Common myeloid progenitor, CD34-positive (primary cell): ENCODE results near the gene MFAP2.

Experiments
- CTCF ChIA-PET: fragments of 350-600 bp; sonication (Branson Sonifier 250); formaldehyde crosslinking; loops from one replicate; lab custom pipeline; 2021; ENCODE audit warnings: antibody characterized with exemption; lab: Charles Lee
- POLR2A ChIA-PET: fragments of 350-600 bp; sonication (Branson Sonifier 250); formaldehyde crosslinking; loops from one replicate; lab custom pipeline; 2021; ENCODE audit warnings: antibody characterized with exemption; lab: Charles Lee
- DNase-seq, 3 donors: peaks; one replicate each; pipeline versions ENCODE4 v3.0.0 to v3.0.0-alpha.2; 2013
- H3K27ac ChIP-seq, 2 experiments: 1 replicate in 1 of 2; 2 replicates in 1 of 2; pipeline ENCODE4 v1.7.0; 2013; ENCODE audit warnings: inconsistent platforms in 2 of 2, low read length in 2 of 2, mild to moderate bottlenecking in 2 of 2, low read depth in 1 of 2, moderate library complexity in 1 of 2; ENCODE audit not compliant: severe bottlenecking in 2 of 2, insufficient read depth in 1 of 2, poor library complexity in 1 of 2
- H3K27me3 ChIP-seq, 5 experiments: replicated peaks in 2 of 5; 1 replicate in 3 of 5; 2 replicates in 2 of 5; pipeline versions ENCODE4 v1.6.1 to v1.7.0; 2013; ENCODE audit warnings: low read length in 4 of 5, mild to moderate bottlenecking in 2 of 5, moderate library complexity in 2 of 5, inconsistent platforms in 1 of 5; ENCODE audit not compliant: insufficient read depth in 5 of 5, control insufficient read depth in 4 of 5
- H3K36me3 ChIP-seq, 4 experiments: 1 replicate in 2 of 4; 2 replicates in 2 of 4; pipeline versions ENCODE4 v1.6.1 to v1.7.0; 2013; ENCODE audit warnings: low read length in 3 of 4, control low read depth in 1 of 4, mild to moderate bottlenecking in 1 of 4; ENCODE audit not compliant: control insufficient read depth in 4 of 4, insufficient read depth in 4 of 4
- H3K4me1 ChIP-seq, 4 experiments: 1 replicate in 3 of 4; 2 replicates in 1 of 4; pipeline versions ENCODE4 v1.6.1 to v1.7.1; 2013; ENCODE audit warnings: low read length in 3 of 4, mild to moderate bottlenecking in 3 of 4, control low read depth in 1 of 4, inconsistent platforms in 1 of 4, moderate library complexity in 1 of 4; ENCODE audit not compliant: control insufficient read depth in 4 of 4, insufficient read depth in 4 of 4; ENCODE audit errors: control extremely low read depth in 1 of 4
- H3K4me3 ChIP-seq, 7 experiments: 1 replicate in 4 of 7; 2 replicates in 3 of 7; pipeline versions ENCODE4 v1.5.1 to v1.7.0; 2013; ENCODE audit warnings: mild to moderate bottlenecking in 7 of 7, low read length in 6 of 7, moderate library complexity in 6 of 7, inconsistent platforms in 2 of 7, low read depth in 2 of 7, control low read depth in 1 of 7; ENCODE audit not compliant: insufficient read depth in 4 of 7, control insufficient read depth in 1 of 7; ENCODE audit errors: extremely low read depth in 1 of 7
- H3K9me3 ChIP-seq, 5 experiments: 1 replicate in 4 of 5; 2 replicates in 1 of 5; pipeline versions ENCODE4 v1.6.1 to v1.7.1; 2013; ENCODE audit warnings: low read length in 4 of 5, mild to moderate bottlenecking in 2 of 5, inconsistent platforms in 1 of 5, low read depth in 1 of 5, moderate library complexity in 1 of 5; ENCODE audit not compliant: control insufficient read depth in 4 of 5, insufficient read depth in 2 of 5; ENCODE audit errors: control extremely low read depth in 1 of 5
- WGBS: methylation state at CpG from one replicate; pipeline ENCODE4 v1.1.5; 2013; ENCODE audit not compliant: insufficient coverage; 5-methylcytosine and 5-hydroxymethylcytosine counted together

Gene MFAP2

DNA sequence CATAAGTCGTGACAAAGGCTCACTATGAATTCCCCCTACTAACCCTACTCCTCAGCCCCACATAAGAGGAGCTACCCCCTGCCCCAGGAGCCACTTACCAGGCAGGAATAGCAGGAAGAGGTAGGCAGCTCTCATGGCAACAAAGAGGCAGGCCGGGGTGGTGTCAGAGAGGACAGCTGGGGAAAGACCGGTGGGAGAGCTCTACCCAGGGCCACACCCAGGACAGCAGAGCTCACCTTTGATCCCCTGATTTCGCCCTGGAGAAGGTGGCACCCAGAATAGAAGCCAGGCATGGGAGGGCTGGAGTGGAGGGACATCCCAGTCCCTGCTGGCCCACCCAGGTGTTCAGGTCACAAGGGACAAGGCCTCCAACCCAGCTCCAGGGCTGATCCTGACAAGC, 2.3 kb downstream of the MFAP2 start:
- Histone ChIP-seq H3K4me3 (no peak overlapping the region), H3K27ac (no peak overlapping the region), H3K36me3 (no peaks in the 10 kb centered on the region), H3K9me3 (no peaks in the 10 kb centered on the region), H3K27me3 (peaks cover 0 to 14% (median 3%) of the 10 kb centered on the region in 5 experiments), H3K4me1 (peaks cover 0 to 34% (median 25%) of the 10 kb centered on the region in 4 experiments)
- WGBS: 93% methylated on average over 3 of the region's 4 CpGs
- ChIA-PET POLR2A (interaction anchor here (0.8 kb wide), 1 partner anchor 36 kb away, joined by 4 read pairs; no protein-coding TSS in a partner anchor), CTCF (interaction anchor here (0.7 to 2.0 kb wide), 6 partner anchors 11 to 68 kb away, joined by 3 to 8 read pairs (median 4); no protein-coding TSS in a partner anchor)
- no peak for DNase-seq

DNA sequence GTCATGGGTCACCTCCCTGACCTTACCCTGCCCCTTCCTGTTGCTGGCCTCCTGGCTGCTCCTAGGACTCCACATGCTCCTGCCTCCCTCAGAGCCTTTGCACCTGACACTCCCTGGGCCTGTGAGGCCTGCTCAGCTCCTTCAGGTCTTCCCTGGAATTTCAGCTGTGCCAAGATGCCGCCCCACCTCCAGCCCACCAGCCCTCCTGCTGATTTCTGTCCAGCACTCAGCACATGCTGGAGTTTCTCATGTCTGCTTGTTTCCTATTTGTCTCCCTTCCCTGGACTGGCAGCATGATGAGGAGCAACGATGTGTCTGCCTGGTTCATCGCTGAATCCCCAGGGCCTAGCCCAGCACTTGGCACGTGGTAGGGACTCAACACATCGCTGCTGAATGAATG, 3.0 kb downstream of the MFAP2 start:
- peaks cover 0 to 14% (median 3%) of the 10 kb centered on the region in 5 experiments for H3K27me3 ChIP-seq
- peaks cover 0 to 28% (median 23%) of the 10 kb centered on the region in 4 experiments for H3K4me1 ChIP-seq
- H3K4me3 ChIP-seq: no peak overlapping the region
- no peak overlapping the region for H3K27ac ChIP-seq
- no peaks in the 10 kb centered on the region for H3K36me3 ChIP-seq
- 98% methylated on average over 5 of the region's 5 CpGs for WGBS
- H3K9me3 ChIP-seq: no peaks in the 10 kb centered on the region
- DNase-seq: no peak
- ChIA-PET CTCF (interaction anchor here (1.1 to 2.0 kb wide), 3 partner anchors 13 to 68 kb away, joined by 3 to 8 read pairs (median 4); no protein-coding TSS in a partner anchor), POLR2A (no interaction called here)

DNA sequence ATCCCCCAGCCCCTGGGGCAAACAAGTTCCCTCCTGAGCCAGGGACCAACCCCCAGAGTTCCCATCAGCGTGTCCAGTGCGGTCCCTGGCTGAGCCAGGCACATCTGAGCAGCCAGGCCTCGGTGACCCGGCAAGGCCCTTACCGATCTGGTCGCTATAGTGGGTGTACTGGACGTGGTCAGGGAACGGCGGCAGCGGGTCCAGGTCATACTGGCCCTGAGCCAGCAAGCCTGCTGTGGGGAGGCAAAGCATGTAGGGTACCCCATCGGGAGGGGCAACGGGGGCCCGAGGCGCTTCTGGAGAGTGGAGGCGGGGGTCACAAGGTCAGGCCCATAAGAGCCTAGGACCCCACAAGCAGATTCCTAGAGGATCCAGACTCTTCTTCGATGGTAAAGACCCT, 3.5 kb downstream of the MFAP2 start:
- no peaks in the 10 kb centered on the region for H3K9me3 ChIP-seq
- H3K27ac ChIP-seq: no peak overlapping the region
- H3K4me3 ChIP-seq: no peak overlapping the region
- DNase-seq: no peak
- CTCF ChIA-PET: interaction anchor here (1.5 kb wide), 1 partner anchor 10 kb away, joined by 4 read pairs; no protein-coding TSS in a partner anchor
- peaks cover 0 to 28% (median 23%) of the 10 kb centered on the region in 4 experiments for H3K4me1 ChIP-seq
- POLR2A ChIA-PET: no interaction called here
- 94% methylated on average over 15 of the region's 16 CpGs for WGBS
- peaks cover 0 to 14% (median 3%) of the 10 kb centered on the region in 5 experiments for H3K27me3 ChIP-seq
- no peaks in the 10 kb centered on the region for H3K36me3 ChIP-seq

DNA sequence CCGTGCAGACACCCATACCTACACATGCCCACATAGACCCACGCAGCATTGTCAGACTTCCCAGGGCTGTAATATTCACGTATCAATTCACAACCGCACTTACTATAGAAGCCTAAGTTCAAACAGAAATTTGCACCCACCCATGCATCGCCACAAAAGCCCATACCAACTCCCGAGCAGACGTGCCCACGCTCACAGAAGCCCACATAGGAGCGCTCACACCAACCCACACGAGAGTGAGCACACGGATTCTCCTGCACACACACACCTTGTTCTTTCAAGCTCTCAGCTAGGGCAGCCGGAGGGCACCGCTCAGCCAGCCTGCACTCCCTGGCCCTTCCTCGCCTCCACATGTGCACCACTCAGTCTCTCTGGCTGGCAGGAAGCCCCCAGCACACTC, 4.6 kb downstream of the MFAP2 start:
- ChIA-PET POLR2A (no interaction called here), CTCF (interaction anchor here (1.4 to 1.5 kb wide), 3 partner anchors 9 to 15 kb away, joined by 3 to 4 read pairs (median 4); no protein-coding TSS in a partner anchor)
- no peak overlapping the region for H3K27ac ChIP-seq
- WGBS: 98% methylated on average over 13 of the region's 14 CpGs
- H3K9me3 ChIP-seq: no peaks in the 10 kb centered on the region
- H3K27me3 ChIP-seq: peaks cover 0 to 7% (median 2%) of the 10 kb centered on the region in 5 experiments
- peaks cover 0 to 5% (median 0%) of the 10 kb centered on the region in 4 experiments for H3K36me3 ChIP-seq
- no peak overlapping the region for H3K4me3 ChIP-seq
- no peak for DNase-seq
- H3K4me1 ChIP-seq: peaks cover 0 to 27% (median 22%) of the 10 kb centered on the region in 4 experiments

DNA sequence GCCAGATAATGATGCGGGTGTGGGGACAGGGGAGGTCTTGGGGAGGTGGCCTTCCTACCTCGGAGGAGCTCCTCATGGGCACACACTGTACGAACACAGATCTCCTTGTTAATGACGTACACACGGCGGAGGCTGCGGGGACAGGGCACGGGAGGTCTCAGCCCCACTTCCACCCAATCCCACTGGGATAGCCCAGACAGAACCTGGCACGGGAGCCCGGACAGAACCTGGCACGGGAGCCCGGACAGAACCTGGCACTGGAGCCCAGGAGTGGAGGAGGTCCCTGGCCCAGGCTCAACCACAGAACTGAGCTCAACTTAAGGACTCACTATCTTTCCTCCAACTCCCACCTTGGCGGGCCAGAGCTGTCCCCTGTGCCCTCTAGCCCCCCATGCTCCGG, 5.2 kb downstream of the MFAP2 start:
- Histone ChIP-seq H3K9me3 (no peaks in the 10 kb centered on the region), H3K4me1 (peaks cover 0 to 23% (median 20%) of the 10 kb centered on the region in 4 experiments), H3K27me3 (peaks cover 0 to 3% (median 0%) of the 10 kb centered on the region in 5 experiments), H3K36me3 (peaks cover 0 to 11% (median 0%) of the 10 kb centered on the region in 4 experiments), H3K27ac (no peak overlapping the region), H3K4me3 (no peak overlapping the region)
- ChIA-PET POLR2A (no interaction called here), CTCF (interaction anchor here (1.4 to 1.5 kb wide), 3 partner anchors 8 to 15 kb away, joined by 3 to 4 read pairs (median 4); no protein-coding TSS in a partner anchor)
- DNase-seq: no peak
- WGBS: 97% methylated on average over 12 of the region's 14 CpGs

DNA sequence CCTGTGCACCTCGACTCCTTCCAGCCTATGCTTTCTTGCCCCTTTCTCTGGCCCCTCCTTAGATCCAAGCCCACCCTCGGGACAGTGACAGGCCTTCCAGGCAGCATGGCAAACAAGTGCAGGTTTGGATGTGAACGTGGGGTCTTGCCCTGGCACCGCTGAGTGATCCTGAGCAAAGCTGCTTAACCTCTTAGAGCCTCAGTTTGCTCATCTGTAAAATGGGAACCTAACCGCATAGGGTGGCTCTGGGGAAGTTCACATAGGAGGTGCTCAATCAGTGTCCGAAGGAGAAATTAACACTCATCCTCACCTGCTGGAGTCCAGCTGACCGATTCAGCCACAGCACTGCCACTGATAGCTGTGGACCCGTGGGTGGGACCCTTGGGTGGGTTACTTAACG, 7.2 kb downstream of the MFAP2 start:
- ChIA-PET POLR2A (no interaction called here), CTCF (no interaction called here)
- no peak for DNase-seq
- H3K4me3 ChIP-seq: no peak overlapping the region
- H3K36me3 ChIP-seq: peaks cover 0 to 18% (median 2%) of the 10 kb centered on the region in 4 experiments
- no peaks in the 10 kb centered on the region for H3K27me3 ChIP-seq
- 98% methylated on average over 9 of the region's 9 CpGs for WGBS
- no peak overlapping the region for H3K27ac ChIP-seq
- H3K9me3 ChIP-seq: no peaks in the 10 kb centered on the region
- H3K4me1 ChIP-seq: peaks cover 0 to 3% (median 2%) of the 10 kb centered on the region in 4 experiments

DNA sequence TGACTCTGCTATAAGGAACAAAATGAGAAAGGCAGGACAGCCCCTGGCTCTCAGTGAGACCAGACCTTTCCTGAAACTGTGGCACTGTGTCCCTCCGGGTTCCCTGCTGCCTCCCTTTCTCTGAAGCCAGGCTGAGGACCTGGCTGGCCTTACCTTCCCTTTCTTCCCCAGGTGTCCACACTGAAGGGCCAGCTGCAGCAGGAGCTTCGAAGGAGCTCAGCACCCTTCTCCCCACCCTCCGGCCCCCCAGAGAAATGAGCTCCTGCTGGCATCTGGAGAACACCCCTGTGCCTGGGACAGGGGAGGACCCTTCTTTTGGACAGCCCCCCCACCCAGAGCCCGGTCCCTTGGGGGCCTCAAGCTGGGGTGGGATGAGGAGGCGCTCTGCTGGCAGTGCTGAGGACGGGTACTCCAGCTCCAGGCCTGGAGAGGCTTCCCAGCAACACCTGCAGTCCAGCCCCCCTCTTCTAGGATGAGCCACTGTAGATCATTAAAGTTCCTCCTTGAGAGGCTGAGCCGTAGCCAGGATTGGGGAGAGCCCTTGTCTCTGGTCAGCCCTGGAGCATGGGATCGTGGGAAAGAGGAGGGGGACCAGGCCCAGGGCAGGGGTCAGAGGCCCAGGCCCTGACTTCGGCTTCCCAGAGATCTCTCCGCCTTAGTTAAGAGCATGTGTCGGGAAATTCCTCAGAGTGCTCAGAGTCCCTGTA, 8.1 kb downstream of the MFAP2 start:
- ChIA-PET POLR2A (no interaction called here), CTCF (interaction anchor here (0.6 kb wide), 1 partner anchor 12 kb away, joined by 3 read pairs; no protein-coding TSS in a partner anchor)
- H3K27me3 ChIP-seq: no peaks in the 10 kb centered on the region
- no peaks in the 10 kb centered on the region for H3K9me3 ChIP-seq
- DNase-seq: no peak
- H3K27ac ChIP-seq: no peak overlapping the region
- H3K4me3 ChIP-seq: no peak overlapping the region
- peaks cover 0 to 21% (median 4%) of the 10 kb centered on the region in 4 experiments for H3K36me3 ChIP-seq
- H3K4me1 ChIP-seq: peaks cover 0 to 4% (median 2%) of the 10 kb centered on the region in 4 experiments
- 94% methylated on average over 6 of the region's 11 CpGs for WGBS
